Suppressor macrophage treated with lipopolysaccharide for 4 hours (primary cell): Measurements from ENCODE around the gene SOX18.

ENCODE experiments used
- DNase-seq: peaks from one replicate; pipeline ENCODE4 v3.0.0-alpha.2; 2020

SOX18 gene

DNA sequence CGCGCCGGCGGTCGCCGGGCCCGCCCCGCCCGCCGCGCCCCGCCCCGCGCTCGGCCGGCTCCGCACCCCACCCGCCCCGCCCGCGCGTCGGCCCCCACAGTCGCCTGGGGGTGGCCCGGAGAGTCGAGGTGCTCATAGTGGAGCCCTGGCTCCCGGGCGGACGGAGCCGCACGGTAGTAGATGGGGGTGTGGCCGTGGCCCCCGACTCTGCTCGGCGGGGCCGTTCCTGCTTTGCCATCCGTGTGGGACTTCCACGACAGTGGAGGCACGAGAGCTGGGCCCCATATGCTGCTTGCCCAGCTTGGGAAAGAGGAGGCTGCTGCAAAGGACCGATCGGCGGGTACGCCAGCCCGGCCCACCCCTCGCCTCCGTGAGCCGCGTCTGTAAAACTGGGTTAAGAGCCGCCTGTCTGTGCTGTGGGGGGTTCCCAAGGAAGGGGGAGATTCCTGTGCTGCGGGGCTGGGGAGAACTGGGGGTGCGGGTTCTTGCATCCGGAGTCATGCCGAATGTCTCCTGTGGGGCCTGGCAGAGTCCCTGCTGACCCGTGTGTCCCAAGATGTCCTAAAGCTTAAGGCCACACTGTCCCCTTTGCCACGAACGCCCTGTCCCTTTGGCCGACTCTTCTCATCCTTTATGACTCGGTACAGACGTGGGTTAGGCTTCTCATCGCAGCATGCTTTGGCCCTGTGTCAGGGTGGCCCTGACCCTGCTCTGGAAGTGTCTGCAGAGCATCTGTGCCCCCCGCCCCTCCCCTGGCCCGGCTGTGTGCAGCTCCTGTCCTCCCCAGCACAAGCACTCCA, 30.8 kb upstream of the SOX18 start, which contains the start of gene OPRL1:
Gene OPRL1, plus strand, starts transcription at position 70 of the 800 bp plus-strand sequence. CDS start 12,639 bp downstream, outside the sequence.
- DNase-seq = no peak

DNA sequence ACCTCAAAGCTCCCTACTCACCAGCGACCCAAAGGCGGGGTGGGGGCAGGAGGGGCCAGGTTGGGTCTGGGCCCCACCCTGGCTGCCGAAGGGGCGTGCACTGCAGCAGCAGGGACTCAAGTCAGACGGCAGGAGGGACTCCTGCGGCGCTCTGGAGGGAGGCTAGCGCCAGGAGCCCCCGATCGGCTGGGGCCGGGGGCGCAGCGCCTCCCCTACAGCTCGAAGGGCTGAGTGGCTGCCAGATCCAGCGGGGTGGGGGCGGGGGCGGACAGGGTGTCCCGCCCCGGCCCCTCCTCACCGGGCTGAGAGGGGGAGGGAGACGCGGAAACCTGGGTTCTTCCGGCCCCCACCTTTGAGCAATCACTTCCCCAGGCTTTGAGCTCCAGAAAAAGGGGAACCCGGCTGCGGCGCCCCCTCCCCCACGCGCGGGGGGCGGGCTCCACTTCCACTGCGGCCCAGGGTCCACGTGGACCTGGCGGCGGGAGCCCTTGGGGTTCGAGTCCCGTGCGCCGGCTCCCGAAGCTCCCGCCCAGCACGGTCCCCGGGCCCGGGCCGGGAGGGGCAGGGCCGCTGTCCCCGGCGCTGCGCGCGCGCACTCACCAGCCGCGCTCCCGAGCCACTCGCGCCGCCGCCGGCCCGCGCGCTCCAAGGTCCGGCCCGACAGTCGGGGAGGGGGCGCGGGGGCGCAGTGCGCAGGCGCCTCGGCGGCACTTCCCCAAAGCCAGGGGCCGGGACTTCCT, 30.0 kb upstream of the SOX18 start, which contains the start of gene RGS19:
Gene RGS19, minus strand, starts transcription at position 246 of the 740 bp plus-strand sequence. CDS start 2,632 bp downstream, outside the sequence.
- peak; percentile 88 for DNase-seq

DNA sequence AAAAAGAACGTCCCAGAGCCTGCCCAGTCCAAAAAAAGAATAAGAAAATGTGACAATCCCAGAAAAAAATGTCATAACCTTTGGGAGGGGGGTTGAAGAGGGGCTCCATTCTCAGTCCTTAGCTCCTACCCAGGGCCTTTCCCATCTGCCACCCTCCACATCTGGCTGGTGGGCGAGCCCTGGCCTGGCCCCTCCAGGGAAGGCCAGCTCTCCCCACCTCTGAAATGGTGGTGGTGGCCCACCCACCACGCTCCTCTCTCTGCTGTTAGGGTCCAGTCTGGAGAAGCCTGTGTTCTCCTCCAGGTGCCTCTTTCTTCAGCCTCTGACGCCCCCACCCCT, 29.5 kb upstream of the SOX18 start:
- no peak for DNase-seq

DNA sequence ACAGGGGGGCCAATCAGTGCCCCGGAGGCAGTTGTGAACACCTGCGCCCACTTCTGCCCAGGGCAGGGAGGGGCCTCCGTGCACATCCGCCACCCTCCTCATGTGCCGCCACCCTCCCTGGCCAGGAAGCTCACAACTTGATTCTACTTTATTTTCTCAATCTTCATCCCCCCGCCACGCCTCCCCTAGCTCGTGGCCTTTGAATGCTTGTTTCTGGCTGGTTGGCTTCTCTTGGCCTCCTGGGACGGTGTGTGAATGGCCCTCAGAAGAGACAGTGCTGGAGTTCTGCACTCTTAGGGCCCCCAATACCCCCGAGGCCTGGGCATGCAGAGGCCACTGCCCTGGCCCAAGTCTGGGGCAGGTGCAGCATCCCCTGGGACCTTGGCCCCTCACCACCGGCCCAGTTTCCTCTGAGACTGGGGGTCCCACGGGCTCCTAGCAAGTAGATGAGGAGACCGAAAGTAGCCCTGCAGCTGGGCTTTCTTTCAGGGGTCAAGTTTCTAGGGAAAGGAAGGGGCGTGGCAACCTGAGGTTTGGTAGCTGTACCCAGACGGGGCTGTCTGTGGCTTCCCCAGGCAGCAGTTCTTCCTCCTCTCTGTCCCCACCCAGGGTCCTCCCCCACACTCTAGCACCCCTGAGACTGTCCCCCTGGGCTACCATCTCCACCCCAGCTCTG, 28.6 kb upstream of the SOX18 start:
- DNase-seq = no peak

DNA sequence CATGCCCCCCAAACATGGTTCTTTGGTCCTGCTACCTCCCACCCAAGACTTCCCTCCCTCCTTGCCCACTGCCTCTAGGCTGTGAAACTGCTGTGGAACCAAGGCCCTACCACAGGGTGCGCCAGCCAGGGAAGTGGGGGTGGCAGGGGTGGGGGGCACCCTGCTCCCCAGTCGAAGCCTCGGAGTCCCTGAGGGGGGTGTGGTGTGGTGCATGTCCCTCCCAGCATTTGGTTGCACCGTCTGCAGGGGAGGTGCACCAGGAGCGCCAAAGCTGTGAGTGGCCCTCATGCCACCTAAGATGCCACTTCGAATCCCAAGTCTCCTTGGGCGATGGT, 28.1 kb upstream of the SOX18 start:
- DNase-seq = no peak

DNA sequence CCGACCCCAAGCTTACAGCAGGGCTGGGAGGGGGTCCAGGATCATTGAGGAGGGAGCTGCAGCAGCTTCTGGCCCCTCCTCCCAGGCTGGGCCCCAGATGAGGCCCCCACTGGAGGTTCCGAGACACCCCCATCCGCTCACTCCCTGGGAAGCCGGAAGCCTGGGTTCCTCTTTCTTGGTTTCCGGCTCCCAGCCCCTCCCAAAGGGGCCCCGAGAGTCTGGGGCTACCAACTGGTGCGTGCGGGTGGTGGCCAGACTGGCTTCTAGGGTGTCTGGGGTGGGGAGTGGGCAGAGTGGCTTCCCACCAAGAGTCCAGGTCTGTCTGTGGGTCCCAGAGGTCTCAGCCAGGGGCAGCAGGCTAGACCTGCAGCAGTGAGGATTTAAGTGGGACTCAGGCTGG, 27.7 kb upstream of the SOX18 start:
- peak; percentile 48 for DNase-seq

DNA sequence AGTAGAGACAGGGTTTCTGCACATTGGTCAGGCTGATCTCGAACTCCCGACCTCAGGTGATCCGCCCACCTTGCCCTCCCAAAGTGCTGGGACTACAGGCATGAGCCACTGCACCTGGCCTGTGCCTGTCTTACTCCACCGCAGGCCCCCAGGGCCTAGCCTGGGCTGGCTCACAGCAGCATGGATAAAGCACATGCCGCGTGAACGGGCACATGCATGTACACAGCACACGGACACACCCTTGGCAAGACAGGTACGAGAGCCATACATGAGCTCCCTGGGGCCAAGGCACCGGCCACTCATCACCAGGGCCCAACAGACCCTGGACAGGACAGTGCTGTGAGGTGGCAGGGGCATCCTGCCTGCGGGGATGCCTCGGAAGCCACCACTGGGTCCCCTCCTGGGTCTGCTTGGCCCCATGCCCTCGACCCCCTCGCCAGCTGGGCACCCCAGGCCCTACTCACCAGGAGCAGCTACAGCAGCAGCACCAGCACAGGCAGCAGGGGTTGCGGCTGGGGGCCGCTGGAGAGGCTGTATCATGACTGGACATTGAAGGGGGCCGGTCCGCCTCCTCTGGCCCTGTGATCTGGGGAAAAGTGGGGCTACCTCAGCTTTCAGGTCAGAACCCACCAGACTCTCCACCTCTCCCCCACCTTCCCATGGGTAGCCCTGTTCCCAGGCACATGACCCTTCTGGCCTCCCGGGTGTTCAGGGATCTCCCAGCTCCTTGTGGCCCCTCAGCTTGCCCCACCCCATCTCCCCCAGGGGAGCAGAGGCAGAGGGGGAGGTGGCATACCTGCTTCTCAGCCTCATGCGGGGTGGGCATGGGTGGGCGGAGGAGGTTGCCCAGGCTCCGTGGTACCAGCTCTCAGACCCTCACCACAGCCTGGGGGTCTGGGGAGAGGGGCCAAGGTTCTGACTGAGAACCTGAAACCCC, 26.9 kb upstream of the SOX18 start:
- DNase-seq = no peak

DNA sequence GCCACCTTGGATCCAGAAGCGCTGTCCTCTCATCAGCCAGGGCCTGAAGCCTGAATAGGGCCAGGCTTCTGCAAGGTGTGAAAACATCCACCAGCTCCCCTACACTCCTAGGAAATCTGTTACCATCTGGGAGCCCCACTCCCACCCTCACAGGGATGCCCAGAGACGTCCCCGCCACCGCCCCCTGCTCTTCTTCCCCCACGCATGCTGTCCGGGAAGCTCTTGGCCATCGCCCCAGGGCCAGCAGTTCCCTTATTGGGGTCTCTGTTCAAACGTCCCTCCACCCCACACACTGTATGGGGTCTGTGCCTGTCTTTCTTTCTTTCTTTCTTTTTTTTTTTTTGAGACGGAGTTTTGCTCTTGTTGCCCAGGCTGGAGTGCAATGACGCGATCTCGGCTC, 26.1 kb upstream of the SOX18 start:
- DNase-seq = no peak

DNA sequence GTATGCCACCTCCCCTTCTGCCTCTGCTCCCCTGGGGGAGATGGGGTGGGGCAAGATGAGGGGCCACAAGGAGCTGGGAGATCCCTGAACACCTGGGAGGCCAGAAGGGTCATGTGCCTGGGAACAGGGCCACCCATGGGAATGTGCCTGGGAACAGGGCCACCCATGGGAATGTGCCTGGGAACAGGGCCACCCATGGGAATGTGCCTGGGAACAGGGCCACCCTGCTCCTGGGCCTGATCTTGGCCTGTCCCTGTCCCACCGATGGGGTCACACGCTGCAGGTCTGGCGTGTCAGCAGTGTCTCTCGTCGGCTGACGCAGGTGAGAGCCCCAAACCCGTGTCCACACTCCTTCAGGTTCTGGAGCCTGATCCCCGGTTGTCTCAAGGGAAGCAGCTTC, 25.5 kb upstream of the SOX18 start:
- DNase-seq = no peak

DNA sequence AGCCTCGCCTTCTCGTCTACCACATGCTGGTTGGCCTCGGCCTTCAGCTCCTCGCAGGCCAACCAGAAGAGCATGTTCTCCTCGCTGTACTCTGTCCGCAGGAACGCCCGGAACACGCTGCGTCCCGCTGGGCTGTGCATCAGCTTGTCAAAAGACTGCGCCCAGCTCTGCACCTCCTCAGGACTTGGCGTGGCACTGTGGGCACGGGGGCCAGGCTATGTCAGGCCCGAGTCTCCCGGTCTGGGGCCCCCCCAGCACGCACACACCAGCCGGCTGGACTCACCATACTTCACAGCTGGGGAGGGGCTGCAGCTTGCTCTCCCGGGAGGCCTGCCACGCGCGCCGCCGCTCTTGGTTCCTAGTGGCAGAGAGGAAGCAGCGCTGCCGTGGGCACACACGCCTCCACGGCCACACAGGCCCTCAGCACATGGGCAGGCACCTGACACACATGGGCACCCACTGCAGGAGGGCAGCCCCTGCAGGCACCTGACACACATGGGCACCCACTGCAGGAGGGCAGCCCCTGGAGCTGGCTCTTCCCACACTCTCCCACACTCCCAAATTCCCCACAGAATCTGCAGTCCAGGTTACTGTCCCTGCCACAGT, 24.8 kb upstream of the SOX18 start:
- no peak for DNase-seq

DNA sequence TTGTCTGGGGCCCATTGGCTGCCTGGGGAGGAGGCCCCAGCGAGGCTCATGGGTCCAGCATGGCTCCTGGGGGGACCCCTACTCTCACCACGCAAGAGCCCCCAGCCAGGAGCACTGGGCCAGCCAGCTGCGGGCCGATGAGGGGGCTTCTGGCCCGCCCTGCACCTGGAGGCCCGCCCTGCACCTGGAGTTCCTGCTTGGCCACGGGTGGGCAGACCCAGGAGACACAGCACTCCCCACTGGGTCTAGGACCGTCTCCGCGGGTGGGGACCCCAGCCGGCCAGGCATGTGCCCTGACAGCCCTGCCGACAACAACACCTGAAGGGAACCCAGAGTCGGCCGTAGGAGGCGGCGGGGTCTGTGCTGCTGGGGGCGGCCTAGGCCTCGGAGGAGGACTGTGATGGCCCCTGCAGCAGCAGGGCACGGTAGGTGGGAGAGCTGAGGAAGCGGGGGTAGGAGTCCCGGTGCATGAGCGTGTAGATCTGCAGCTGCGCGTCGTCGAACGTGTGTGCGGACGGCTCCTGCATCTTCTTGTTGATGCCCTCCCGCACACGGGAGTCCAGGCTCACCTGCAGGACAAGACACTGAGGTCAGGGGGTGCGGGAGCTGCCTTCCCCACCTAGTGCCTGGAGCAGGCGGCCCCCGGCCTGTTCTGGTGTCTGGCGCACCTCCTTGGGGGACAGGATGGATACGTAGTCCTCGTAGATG, 24.2 kb upstream of the SOX18 start:
- DNase-seq = no peak

DNA sequence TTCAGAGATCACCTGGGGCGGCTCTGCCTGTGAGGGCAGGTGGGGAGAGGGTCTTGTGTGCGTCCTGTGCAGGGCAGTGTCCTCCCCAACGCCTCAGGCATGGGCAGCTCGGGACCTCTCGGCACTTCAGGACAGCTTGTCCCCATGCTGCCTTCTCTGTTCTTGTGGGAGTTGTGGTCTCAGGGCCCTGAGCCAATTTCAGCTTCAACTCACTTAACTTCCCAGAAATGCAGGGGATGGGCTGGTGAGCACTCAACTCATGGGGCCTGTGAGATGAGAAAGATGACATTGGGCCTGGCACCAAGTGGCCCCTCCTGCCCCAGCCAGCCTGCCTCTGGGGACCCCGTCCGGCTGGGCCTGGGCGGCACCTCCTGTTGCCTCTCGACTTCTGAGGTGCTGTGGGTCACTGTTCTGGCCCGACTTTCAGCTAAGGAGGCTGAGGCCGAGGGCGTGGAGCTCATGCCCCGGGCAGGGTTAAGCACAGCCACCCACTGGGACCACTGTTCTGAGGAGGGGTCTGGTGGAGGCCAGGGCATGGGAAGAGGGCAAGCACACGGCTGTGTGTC, 23.1 kb upstream of the SOX18 start:
- DNase-seq = no peak

DNA sequence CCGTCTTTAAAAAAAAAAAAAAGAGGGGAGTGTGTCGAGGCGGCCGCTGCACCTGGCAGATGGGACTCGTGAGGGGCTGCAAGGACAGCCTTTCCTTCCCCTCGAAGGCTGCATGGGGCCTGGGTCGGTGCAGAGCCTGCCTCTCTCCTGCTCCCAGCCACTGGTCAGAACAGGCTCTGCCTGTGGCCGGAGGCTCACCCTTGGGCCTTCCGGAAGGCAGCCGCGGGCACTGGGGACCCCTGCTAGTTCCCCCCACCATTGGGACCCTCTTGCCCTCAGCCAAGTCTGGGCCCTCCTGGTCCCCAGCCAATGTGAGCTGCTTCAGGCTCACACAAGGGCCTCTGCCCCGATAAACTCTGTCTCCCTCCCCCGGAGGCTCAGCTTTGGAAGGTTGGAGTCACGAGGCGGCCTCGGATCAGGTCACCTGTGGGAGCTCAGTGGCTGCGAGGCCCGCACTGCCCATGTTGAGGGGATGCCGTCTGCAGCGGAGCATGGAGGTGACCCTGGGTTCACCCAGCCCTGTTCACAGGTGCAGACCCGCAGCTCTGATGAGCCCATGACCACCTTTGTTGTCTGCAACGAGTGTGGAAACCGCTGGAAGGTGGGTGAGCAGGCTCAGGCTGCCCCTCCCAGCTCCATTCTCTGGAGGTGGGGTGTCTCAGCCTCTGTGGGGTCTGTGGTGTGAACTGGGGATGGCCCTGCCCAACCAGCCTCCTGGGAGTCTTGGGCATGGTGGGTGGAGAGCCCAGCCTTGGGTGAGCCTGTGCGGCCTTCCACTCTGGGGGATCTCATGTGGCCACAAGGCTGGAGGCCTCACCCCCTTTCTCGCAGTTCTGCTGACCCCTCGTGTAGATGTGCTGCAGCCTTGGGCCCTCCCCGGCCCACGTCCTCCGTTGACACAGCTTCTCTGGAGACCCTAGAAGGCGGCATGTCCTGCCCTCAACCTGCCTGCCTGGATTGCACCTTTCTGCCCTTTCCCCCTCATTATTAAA, 22.2 kb upstream of the SOX18 start:
- no peak for DNase-seq

DNA sequence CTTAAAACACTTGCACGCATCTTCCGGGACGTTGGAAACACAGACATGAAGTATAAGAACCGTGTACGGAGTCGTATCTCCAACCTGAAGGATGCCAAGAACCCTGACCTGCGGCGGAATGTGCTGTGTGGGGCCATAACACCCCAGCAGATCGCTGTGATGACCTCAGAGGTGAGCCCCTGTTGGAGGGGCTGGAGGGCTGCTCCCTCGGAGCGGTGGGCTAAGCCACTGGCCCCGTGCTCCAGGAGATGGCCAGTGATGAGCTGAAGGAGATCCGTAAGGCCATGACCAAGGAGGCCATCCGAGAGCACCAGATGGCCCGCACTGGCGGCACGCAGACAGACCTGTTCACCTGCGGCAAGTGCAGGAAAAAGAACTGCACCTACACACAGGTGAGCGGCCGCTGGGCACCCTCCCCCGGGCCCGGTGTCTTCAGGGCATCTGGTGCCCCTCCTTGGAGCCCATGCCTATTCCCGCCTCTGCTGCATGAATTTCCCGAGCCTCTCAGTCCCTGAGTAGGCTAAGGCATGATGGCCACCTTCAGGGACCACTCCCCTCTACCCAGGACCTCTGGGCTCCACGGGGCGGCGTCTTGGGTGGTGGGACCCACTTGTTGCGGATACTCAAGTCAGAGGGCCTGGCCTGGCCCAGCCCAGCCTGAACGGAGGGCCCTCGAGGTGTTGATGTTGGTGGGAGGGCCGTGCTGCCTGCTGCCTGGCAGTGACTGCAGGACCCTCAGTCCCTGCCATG, 21.0 kb upstream of the SOX18 start:
- DNase-seq = no peak

DNA sequence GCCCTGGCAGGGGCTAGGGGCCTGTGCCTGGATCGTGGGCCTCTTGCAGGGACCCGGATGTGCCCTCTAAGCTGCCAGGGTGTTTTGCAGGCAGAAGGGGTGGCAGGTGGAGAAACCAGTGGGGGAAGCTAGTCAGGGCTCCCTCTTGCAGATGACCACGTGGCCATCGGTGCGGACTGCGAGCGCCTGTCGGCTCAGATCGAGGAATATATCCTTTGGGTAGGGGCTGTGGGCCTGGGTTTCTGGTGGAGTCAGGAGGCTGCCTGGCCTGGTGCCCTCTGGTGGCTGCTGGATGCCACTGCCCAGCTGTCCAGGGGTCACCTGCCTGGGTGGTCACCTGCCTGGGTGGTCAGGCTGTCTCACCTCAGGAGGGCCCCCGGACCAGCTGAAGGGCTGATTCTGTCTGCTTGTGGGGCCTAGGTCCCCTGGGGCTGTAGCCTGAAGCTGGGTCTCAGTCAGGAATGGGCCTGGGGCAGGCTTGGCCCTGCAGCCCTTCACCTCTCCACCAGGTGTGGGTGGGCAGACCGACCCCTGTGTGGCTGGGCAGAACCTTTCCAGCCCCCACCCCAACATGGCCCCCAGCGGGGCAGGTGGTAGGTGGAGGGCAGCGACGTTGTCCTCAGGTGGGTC, 20.3 kb upstream of the SOX18 start:
- no peak for DNase-seq

DNA sequence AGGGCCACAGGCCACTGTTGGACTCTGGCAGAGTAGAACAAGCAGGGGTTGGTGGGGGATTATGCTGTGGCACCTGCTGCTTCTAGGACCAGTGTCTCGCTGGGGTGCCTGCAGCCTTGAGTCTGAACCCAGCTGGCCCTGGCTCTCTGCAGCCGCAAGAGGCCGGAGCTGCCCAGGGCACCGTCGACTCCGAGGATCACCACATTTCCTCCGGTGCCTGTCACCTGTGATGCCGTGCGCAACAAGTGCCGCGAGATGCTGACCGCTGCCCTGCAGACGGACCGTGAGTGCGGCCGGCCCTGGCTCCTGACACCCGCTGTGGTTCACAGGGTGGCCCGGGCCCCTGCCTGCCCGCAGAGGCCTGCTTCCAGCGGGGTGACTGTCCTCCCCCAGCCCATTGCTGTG, 19.8 kb upstream of the SOX18 start:
- no peak for DNase-seq

DNA sequence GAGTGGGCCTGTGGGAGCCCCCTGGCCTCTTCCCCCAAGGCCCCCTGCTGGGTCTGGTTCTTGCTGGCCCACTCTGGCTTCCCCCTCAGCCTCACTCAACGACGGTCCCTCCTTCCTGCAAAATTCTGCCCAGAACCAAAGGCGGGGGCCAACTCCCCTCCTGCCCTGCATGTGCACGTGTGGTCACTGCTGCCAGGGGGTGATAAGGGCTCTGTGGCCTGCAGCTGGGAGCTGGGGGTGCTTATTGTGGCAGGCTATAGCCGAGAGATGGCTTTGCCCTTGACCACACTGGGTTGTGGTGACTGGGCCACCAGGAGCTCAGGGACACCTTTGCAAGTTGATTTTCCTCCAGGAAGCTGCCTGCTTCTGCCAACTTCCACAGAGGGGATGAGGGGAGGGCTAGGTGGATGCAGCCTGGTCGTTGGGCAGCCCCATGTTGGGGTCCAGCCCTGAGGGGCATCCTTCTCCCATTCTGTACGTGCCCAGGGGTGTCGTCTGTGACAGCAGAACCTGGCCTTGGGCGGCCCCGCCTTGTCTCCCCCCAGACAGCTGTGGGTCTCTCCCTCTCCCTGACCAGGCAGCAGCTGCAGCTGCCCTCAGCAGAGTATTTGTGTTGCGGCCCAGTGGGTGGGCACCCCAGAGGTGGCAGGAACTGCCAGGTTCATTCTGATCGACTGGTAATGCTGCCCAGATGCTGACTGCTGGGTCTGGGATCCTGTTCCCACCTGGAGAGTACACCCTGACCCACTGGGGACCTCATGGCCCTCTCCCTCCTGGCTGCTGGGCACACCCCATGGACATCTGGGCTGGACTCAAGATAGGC, 19.2 kb upstream of the SOX18 start:
- no peak for DNase-seq
